HL-60 (cell line): Measurements from ENCODE around the gene TTC9.
A peak's percentile ranks its signal among the peaks of the same experiment; 100 is the strongest.

Experiments
- DNase-seq, 2 experiments: peaks; one replicate each; pipeline ENCODE4 v3.0.0-alpha.2; 2010 to 2020; ENCODE audit warnings: low read depth in 1 of 2, low spot score in 1 of 2
- H3K27ac ChIP-seq: fragments of 250-450 bp; sonication (Bioruptor Pico); replicated peaks from 2 replicates; pipeline ENCODE4 v1.5.1; 2020; ENCODE audit warnings: mild to moderate bottlenecking, moderate library complexity
- H3K27me3 ChIP-seq: fragments of 250-450 bp; sonication (Bioruptor Pico); 2 replicates; pipeline ENCODE4 v1.5.1; 2021; ENCODE audit warnings: mild to moderate bottlenecking, moderate library complexity; ENCODE audit not compliant: insufficient read depth, poor library complexity, severe bottlenecking
- H3K4me3 ChIP-seq: replicated peaks from 2 replicates; pipeline ENCODE4 v1.5.1; 2011; ENCODE audit warnings: mild to moderate bottlenecking, control low read depth, low read length; ENCODE audit not compliant: insufficient read depth
- CTCF ChIP-seq: IDR thresholded peaks from one replicate; pipeline ENCODE4 v1.5.1; 2011; ENCODE audit warnings: low read length, control low read depth, inconsistent platforms; ENCODE audit not compliant: insufficient read depth
- GABPA ChIP-seq: IDR thresholded peaks from 2 replicates; pipeline ENCODE4 v1.6.1; 2012; ENCODE audit warnings: low read depth
- POLR2AphosphoS5 ChIP-seq: IDR thresholded peaks from 2 replicates; pipeline ENCODE4 v1.6.1; 2012; ENCODE audit warnings: low read depth
- REST ChIP-seq: IDR thresholded peaks from 2 replicates; pipeline ENCODE4 v1.6.1; 2012; ENCODE audit warnings: low read depth; ENCODE audit not compliant: insufficient replicate concordance
- SPI1 ChIP-seq: IDR thresholded peaks from 2 replicates; pipeline ENCODE4 v1.6.1; 2012; ENCODE audit warnings: low read depth, mild to moderate bottlenecking, borderline replicate concordance

The TTC9 gene

GRCh38 chr14:70714055-70714550 is 72.4 kb downstream of the TTC9 start:
- DNase-seq: peak in 1 of 2 experiments; percentile 5
- no peaks in the 10 kb centered on the region for H3K27me3 ChIP-seq
- H3K4me3 ChIP-seq: no peak overlapping the region
- H3K27ac ChIP-seq: no peak overlapping the region
- no peak for TF ChIP-seq POLR2AphosphoS5
- no peak for TF ChIP-seq CTCF
- no peak for TF ChIP-seq REST
- TF ChIP-seq SPI1: no peak
- TF ChIP-seq GABPA: no peak

- no peak overlapping the region for H3K4me3 ChIP-seq
- no peak overlapping the region for H3K27ac ChIP-seq
- H3K27me3 ChIP-seq: no peaks in the 10 kb centered on the region
- no peak for TF ChIP-seq SPI1
- TF ChIP-seq POLR2AphosphoS5: no peak
- no peak for DNase-seq
Measured at GRCh38 chr14:70716483-70716882, 74.8 kb downstream of the TTC9 start.

DNA sequence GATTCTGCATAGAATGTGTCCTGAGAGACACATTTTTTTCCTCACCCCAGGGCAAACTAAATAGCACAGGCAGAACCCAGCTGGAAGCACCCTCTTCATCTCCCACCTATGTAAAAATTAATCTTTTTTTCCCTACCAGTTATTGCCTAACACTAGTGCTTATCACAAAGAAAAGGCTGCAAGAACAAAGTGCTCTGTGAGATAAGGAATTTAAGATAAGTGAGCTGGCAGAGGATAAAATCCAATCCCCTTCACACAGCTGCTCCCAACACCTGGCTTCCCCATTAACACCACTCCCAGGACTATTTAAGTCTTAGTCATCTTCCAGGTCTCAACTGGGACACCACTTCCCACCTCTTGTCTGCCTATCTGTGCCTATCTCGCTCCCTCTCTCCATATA is 75.2 kb downstream of the TTC9 start:
- Histone ChIP-seq H3K27ac (no peak overlapping the region), H3K4me3 (no peak overlapping the region), H3K27me3 (no peaks in the 10 kb centered on the region)
- no peak for TF ChIP-seq REST
- no peak for TF ChIP-seq POLR2AphosphoS5
- no peak for TF ChIP-seq GABPA
- TF ChIP-seq SPI1: no peak
- no peak for TF ChIP-seq CTCF
- no peak for DNase-seq

- Histone ChIP-seq H3K4me3 (no peak overlapping the region), H3K27ac (no peak overlapping the region), H3K27me3 (no peaks in the 10 kb centered on the region)
- no peak for DNase-seq
- no peak for TF ChIP-seq REST
- no peak for TF ChIP-seq CTCF
- TF ChIP-seq POLR2AphosphoS5: no peak
- TF ChIP-seq SPI1: no peak
- TF ChIP-seq GABPA: no peak
Measured at GRCh38 chr14:70718383-70719118, 76.8 kb downstream of the TTC9 start.
